HG02678 (cell line): ENCODE data around the gene HS3ST2.
"Not testable (repeated sequence)": the region's sequence is repeated elsewhere in the genome, so short reads cannot be mapped to it uniquely, and the experiment has no call there.

Experiments
- ATAC-seq: cut with Tn5 transposase; IDR thresholded peaks from one replicate; pipeline ENCODE4 v1.9.1; 2021; ENCODE audit warnings: mild to moderate bottlenecking, moderate library complexity; ENCODE audit not compliant: unreplicated experiment

HS3ST2 gene

GRCh38 chr16:22874394-22874793 lies 60.4 kb downstream of the HS3ST2 start:
- no peak for ATAC-seq

- ATAC-seq = no peak
These were observed 65.0 kb downstream of the HS3ST2 start for GRCh38 chr16:22878955-22879354.

GRCh38 chr16:22879466-22879865 lies 65.5 kb downstream of the HS3ST2 start:
- ATAC-seq = no peak

GRCh38 chr16:22882981-22883380 lies 69.0 kb downstream of the HS3ST2 start:
- ATAC-seq = no peak

GRCh38 chr16:22885951-22886350 lies 72.0 kb downstream of the HS3ST2 start:
- no peak for ATAC-seq

- ATAC-seq = no peak
These were observed 73.0 kb downstream of the HS3ST2 start for GRCh38 chr16:22886927-22887326.

- ATAC-seq = no peak
These were observed 73.5 kb downstream of the HS3ST2 start for GRCh38 chr16:22887445-22887844.

- ATAC-seq = no peak
These were observed 74.8 kb downstream of the HS3ST2 start for GRCh38 chr16:22888791-22889190.

GRCh38 chr16:22890976-22891375 lies 77.0 kb downstream of the HS3ST2 start:
- ATAC-seq = no peak

- no peak for ATAC-seq
These were observed 83.2 kb downstream of the HS3ST2 start for GRCh38 chr16:22897184-22897583.

GRCh38 chr16:22898131-22898530 lies 84.2 kb downstream of the HS3ST2 start:
- ATAC-seq = no peak

GRCh38 chr16:22898874-22899348 lies 84.9 kb downstream of the HS3ST2 start:
- ATAC-seq = no peak

- not testable (repeated sequence) for ATAC-seq
These were observed 85.6 kb downstream of the HS3ST2 start for GRCh38 chr16:22899567-22899966.

GRCh38 chr16:22900863-22901262 lies 86.9 kb downstream of the HS3ST2 start:
- ATAC-seq = no peak

- ATAC-seq = no peak
These were observed 87.6 kb downstream of the HS3ST2 start for GRCh38 chr16:22901563-22901962.

GRCh38 chr16:22903716-22904115 lies 89.8 kb downstream of the HS3ST2 start:
- ATAC-seq = no peak

- ATAC-seq = no peak
These were observed 98.7 kb downstream of the HS3ST2 start for GRCh38 chr16:22912654-22913053.

- no peak for ATAC-seq
These were observed 101.0 kb downstream of the HS3ST2 start for GRCh38 chr16:22915003-22915402.

- no peak for ATAC-seq
These were observed 109.5 kb downstream of the HS3ST2 start for GRCh38 chr16:22923491-22923890.

- no peak for ATAC-seq
These were observed 110.5 kb downstream of the HS3ST2 start for GRCh38 chr16:22924492-22924891.

GRCh38 chr16:22926105-22926751 lies 112.3 kb downstream of the HS3ST2 start:
- no peak for ATAC-seq

GRCh38 chr16:22927306-22927705 lies 113.3 kb downstream of the HS3ST2 start:
- no peak for ATAC-seq

GRCh38 chr16:22928882-22929435 lies 115.0 kb downstream of the HS3ST2 start:
- no peak for ATAC-seq
